GM21390 (cell line): Measurements from ENCODE around the gene ROR1.
"Not testable (repeated sequence)": the region's sequence is repeated elsewhere in the genome, so short reads cannot be mapped to it uniquely, and the experiment has no call there.

Experiments used
- ATAC-seq: cut with Tn5 transposase; IDR thresholded peaks from one replicate; pipeline ENCODE4 v1.9.1; 2021; ENCODE audit not compliant: unreplicated experiment

ROR1 gene

GRCh38 chr1:64087768-64088167 lies 314.0 kb downstream of the ROR1 start:
- no peak for ATAC-seq

GRCh38 chr1:64090436-64090835 lies 316.6 kb downstream of the ROR1 start:
- no peak for ATAC-seq

- no peak for ATAC-seq
Measured at GRCh38 chr1:64092851-64093371, 319.1 kb downstream of the ROR1 start.

GRCh38 chr1:64093941-64094340 lies 320.1 kb downstream of the ROR1 start:
- no peak for ATAC-seq

GRCh38 chr1:64095832-64096231 lies 322.0 kb downstream of the ROR1 start:
- no peak for ATAC-seq

GRCh38 chr1:64097859-64098258 lies 324.0 kb downstream of the ROR1 start:
- ATAC-seq = no peak

GRCh38 chr1:64098436-64098835 lies 324.6 kb downstream of the ROR1 start:
- ATAC-seq = no peak

GRCh38 chr1:64098846-64099582 lies 325.2 kb downstream of the ROR1 start:
- ATAC-seq = no peak

- no peak for ATAC-seq
Measured at GRCh38 chr1:64100791-64101190, 327.0 kb downstream of the ROR1 start.

- not testable (repeated sequence) for ATAC-seq
Measured at GRCh38 chr1:64104585-64104984, 330.8 kb downstream of the ROR1 start.

- no peak for ATAC-seq
Measured at GRCh38 chr1:64107118-64107519, 333.3 kb downstream of the ROR1 start.

GRCh38 chr1:64107632-64108031 lies 333.8 kb downstream of the ROR1 start:
- ATAC-seq = no peak

- ATAC-seq = no peak
Measured at GRCh38 chr1:64110924-64111777, 337.3 kb downstream of the ROR1 start.

- no peak for ATAC-seq
Measured at GRCh38 chr1:64111787-64112186, 338.0 kb downstream of the ROR1 start.

GRCh38 chr1:64112281-64112680 lies 338.5 kb downstream of the ROR1 start:
- no peak for ATAC-seq

GRCh38 chr1:64114012-64114525 lies 340.3 kb downstream of the ROR1 start:
- ATAC-seq = no peak

- no peak for ATAC-seq
Measured at GRCh38 chr1:64116537-64116936, 342.7 kb downstream of the ROR1 start.

- no peak for ATAC-seq
Measured at GRCh38 chr1:64117492-64117891, 343.7 kb downstream of the ROR1 start.

GRCh38 chr1:64121766-64122385 lies 348.1 kb downstream of the ROR1 start:
- ATAC-seq = no peak

GRCh38 chr1:64122588-64122987 lies 348.8 kb downstream of the ROR1 start:
- ATAC-seq = no peak

GRCh38 chr1:64124704-64125440 lies 351.1 kb downstream of the ROR1 start:
- no peak for ATAC-seq
